K562 (cell line): ENCODE data around the gene SGK1.

Experiments
- RAD21 ChIP-seq, 2 experiments: fragments of 250-450 bp in 1 of 2; fragments of 450-650 bp in 1 of 2; sonication (Bioruptor Pico) in 1 of 2; formaldehyde crosslinking in 1 of 2; IDR thresholded peaks in 1 of 2; conservative IDR thresholded peaks in 1 of 2; 2 replicates each; pipeline versions ENCODE4 v1.4.0 to v1.8.0; 2020 to 2022; ENCODE audit warnings: mild to moderate bottlenecking in 2 of 2, moderate library complexity in 1 of 2
- YBX1 ChIP-seq: fragments of 450-650 bp; IDR thresholded peaks from 2 replicates; pipeline ENCODE4 v1.7.1; 2016; ENCODE audit warnings: mild to moderate bottlenecking

DNA sequence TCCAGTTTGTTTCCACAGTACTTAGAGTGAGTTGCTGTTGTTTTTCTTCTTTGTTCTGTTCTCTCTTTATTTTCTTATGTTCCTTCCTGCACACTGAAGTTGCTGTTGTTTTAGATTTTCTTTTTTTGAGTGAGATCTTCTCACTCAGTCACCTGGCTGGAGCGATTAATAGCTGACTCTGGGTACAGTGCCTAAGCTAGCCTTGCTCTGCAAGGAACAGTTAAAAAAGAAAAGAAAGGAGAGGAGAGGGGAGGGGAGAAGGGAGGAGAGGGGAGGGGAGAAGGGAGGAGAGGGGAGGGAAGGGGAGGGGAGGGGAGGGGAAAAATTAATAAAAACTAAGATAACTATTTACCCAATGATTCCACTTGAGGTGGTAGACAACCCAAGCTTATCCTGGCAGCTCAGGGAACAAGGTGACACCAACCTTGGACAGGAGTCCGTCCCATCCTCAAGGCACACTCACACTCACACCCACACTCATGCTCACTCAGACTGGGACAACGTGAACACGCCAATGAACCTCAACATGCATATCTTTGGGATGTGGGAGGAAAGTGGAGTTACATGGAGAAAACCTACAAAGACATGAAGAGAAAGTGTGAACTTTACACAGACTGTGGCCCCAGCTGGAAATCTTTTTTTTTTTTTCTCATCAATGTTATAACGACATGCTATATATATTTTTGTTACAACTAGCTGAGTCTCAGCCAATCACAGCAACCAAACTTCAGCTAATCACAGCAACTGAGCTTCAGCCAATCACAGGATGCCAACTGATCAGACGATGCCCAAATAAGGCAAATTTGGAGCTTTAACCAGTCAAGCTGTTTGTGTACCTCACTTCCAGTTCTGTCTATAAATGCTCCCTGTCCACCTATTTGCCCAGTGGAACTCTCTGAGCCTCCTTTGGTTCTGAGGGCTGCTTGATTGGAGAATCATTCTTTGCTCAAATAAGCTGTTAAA, 124.1 kb downstream of the SGK1 start:
- TF ChIP-seq RAD21 (CRISPR knock-in tag; conservative IDR thresholded peaks at IDR 0.05 in 1 of 2, IDR thresholded peaks at IDR 0.05 in 1 of 2) (no peak), YBX1 (no peak)
